ENCODE data around the gene EWSR1.

- no peak for TF ChIP-seq EZH2 (IDR thresholded peaks at IDR 0.05; ENCODE audit: insufficient read depth, poor library complexity, severe bottlenecking)
- no peak for TF ChIP-seq EZH2phosphoT487 (IDR thresholded peaks at IDR 0.05; ENCODE audit: insufficient read depth, low read depth)
These were observed 48.0 kb upstream of the EWSR1 start for GRCh38 chr22:29219881-29220670.

Data from GM23248 (cell line).